GM04503 (cell line): ENCODE data around the gene LUC7L3.
"Not testable (repeated sequence)": the region's sequence is repeated elsewhere in the genome, so short reads cannot be mapped to it uniquely, and the experiment has no call there.

Source experiments
- DNase-seq: peaks from one replicate; pipeline ENCODE4 v3.0.0-alpha.2; 2012; ENCODE audit warnings: low read depth

LUC7L3 gene

GRCh38 chr17:50785946-50786570, 66.7 kb downstream of the LUC7L3 start:
- peak; percentile 29 for DNase-seq

GRCh38 chr17:50787106-50787505, 67.7 kb downstream of the LUC7L3 start:
- DNase-seq, result no peak

GRCh38 chr17:50790618-50791017, 71.2 kb downstream of the LUC7L3 start:
- DNase-seq, result no peak

- DNase-seq, result no peak
These were observed 72.7 kb downstream of the LUC7L3 start for GRCh38 chr17:50792132-50792531.

- DNase-seq, result no peak
These were observed 73.6 kb downstream of the LUC7L3 start for GRCh38 chr17:50793007-50793406.

GRCh38 chr17:50794361-50794760, 75.0 kb downstream of the LUC7L3 start:
- DNase-seq, result no peak

GRCh38 chr17:50797135-50797810, 77.9 kb downstream of the LUC7L3 start:
- DNase-seq, result no peak

GRCh38 chr17:50798424-50799288, 79.3 kb downstream of the LUC7L3 start:
- no peak for DNase-seq

GRCh38 chr17:50799582-50799981, 80.2 kb downstream of the LUC7L3 start:
- no peak for DNase-seq

GRCh38 chr17:50800196-50800700, 80.8 kb downstream of the LUC7L3 start:
- DNase-seq, result no peak

GRCh38 chr17:50802609-50803571, 83.5 kb downstream of the LUC7L3 start:
- no peak for DNase-seq

- DNase-seq, result no peak
These were observed 84.3 kb downstream of the LUC7L3 start for GRCh38 chr17:50803676-50804075.

- DNase-seq, result not testable (repeated sequence)
These were observed 85.5 kb downstream of the LUC7L3 start for GRCh38 chr17:50804749-50805475.

- no peak for DNase-seq
These were observed 86.1 kb downstream of the LUC7L3 start for GRCh38 chr17:50805486-50805885.
